HG02759 (cell line): Measurements from ENCODE around the gene CHD1.
A peak's percentile ranks its signal among the peaks of the same experiment; 100 is the strongest.

ENCODE experiments used
- ATAC-seq: cut with Tn5 transposase; IDR thresholded peaks from one replicate; pipeline ENCODE4 v1.9.1; 2021; ENCODE audit warnings: mild to moderate bottlenecking, moderate library complexity; ENCODE audit not compliant: unreplicated experiment

Gene CHD1

DNA sequence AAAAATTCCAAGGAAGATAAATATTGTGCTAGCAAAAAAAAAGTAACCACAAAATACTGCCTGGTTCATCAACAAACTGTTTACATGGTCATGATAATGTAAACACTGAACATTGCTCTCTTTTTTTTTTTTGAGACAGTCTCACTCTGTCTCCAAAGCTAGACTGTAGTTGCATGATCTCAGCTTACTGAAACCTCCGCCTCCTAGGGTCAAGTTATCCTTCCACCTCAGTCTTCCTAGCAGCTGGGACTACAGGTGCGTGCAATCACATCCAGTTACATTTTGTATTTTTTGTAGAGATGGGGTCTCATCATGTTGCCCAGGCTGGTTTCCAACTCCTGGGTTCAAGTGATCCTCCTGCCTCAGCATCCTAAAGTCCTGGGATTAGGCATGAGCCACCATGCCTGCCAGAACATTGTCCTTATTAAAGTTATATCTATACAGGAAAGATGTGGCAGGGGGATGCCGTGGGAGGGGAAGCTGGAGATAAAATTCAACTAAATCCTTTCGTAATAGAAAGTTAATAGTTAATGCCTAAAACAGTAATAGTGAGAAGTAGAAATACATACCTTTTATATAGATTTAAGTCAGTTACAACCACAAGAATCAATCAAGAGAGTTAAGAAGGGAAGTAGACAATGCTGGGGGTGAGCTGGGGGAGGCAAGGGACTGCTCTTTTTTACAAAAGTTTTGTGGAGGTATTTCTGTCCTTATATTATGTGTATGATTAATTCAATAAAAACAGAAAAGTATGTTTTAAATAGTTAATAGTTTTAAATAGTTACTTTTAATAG lies 103.0 kb downstream of the CHD1 start:
- peak; percentile 48 for ATAC-seq

DNA sequence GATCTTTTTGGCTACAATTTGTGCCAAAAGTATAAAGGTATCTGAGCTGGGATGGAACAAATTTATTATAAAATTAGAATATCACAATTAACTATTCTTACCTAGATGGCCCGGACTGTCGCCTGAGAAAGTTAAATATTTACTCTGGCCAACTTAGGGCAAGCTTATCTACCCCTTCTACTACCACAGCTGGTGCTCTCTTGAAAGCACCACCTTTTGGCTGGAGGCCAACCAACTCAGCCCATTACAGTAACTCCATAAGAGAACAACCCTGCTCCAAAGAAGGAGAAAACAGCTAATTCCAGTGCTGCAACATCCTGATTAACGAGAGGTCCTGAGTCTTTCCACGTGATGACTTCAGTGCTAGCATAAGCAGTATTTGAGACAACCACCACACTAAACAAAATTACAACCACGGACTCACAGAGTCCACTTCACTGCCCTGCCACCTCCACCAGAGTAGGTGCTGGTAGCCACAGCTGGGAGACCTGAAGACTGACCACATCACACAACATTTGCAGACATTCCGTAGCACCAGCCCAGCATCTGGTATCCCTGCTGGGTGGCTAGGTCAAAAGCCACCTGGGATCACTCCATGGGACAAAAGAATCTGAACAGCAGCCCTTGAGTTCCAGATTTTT lies 112.1 kb downstream of the CHD1 start:
- no peak for ATAC-seq

DNA sequence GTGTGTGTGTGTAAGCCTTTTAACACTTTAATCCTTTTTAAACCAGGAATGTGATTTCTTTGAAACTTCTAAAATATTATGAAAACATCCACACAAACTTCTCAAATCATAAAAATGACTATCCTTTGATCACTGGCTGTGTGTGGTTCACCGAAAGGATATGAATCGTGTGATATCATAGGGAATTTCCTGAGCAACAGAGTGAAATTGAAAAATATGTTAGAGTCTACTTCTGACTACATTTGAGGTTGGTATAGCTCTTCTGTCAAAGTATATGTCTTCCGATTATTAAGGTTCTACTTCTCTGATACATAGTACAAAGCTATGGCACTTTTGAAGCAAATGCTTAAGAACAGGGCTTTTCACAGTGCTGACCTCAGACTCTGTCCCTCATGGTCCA lies 115.1 kb downstream of the CHD1 start:
- ATAC-seq, result no peak

DNA sequence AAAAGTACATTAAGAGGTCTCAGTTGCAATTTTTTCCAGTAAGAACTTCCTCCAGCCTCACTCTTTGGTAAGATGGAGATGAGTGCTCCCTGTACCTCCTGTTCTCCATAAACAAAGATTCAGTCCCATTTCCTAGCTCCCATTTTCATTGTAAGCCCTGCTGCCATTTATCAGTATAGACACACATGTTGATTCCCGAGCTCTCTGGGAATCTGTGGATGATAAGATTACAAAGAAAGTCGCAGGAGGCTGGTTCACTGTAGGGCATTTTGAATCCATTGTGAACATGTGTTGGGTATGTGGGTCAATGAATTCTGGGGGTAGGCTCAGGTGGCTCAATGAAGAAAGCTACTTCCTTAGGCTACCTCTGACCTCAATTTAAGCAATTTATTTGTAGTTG lies 118.6 kb downstream of the CHD1 start:
- ATAC-seq, result no peak

DNA sequence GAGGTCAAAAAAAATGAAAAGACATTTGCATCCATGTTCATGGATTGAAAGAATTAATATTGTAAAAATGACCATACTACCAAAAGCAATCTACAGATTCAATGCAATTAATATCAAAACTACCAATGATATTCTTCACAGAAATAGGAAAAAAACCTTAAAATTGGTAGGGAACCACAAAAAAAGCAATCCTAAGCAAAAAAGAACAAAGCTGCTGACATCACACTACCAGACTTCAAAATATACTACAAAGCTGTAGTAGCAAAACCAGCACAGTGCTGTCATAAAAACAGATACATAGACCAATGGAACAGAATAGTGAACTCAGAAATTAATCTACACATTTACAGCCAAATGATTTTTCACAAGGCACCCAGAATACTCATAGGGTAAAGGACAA lies 121.0 kb downstream of the CHD1 start:
- no peak for ATAC-seq

DNA sequence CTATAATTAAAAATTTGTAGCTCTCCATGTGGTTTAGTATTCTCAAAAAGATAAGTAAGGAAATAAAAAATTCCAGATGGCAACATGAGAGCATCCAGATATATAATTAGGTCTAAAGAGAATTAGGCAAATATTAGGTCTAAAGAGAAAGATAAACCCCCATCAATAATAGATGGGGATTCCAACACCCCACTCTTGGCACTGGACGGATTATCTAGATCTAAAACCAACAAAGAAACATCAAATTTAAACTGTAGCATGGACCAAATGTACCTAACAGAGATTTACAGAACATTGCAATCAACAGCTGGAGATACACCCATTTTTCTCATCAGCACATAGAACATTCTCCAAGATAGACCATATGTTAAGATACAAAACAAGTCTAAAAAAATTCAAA lies 123.7 kb downstream of the CHD1 start:
- no peak for ATAC-seq

DNA sequence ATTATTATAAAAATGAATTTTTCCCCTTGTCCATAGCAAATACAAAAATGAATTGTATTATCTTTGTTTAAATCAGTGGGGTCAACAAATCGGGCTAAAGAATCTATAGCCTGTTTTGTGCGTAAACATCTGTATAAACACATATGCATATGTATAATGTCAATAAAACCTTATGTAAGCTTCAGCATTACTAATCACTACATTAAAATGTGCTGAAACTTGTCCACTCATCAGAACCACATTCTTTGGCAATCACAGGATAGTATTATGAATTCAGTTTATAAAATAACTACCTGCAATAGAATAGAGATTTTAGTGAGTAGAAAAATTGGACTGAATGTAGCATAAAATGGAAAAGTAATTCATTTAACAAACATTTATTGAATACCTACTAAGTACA lies 124.7 kb downstream of the CHD1 start:
- no peak for ATAC-seq
